HepG2 (cell line): Measurements from ENCODE around the gene TGDS.

ENCODE experiments used
- BRD4 ChIP-seq: sonication (generic); formaldehyde crosslinking; IDR thresholded peaks from 2 replicates; pipeline ENCODE4 v1.4.0; 2020; ENCODE audit warnings: missing genetic modification reagents
- MTA1 ChIP-seq: sonication (generic); formaldehyde crosslinking; IDR thresholded peaks from 2 replicates; pipeline ENCODE4 v1.4.0; 2020; ENCODE audit warnings: missing genetic modification reagents, mild to moderate bottlenecking, borderline replicate concordance
- TCF7 ChIP-seq: sonication (generic); IDR thresholded peaks from 2 replicates; pipeline ENCODE4 v1.6.1; 2016; ENCODE audit warnings: antibody characterized with exemption, low read depth
- TP53 ChIP-seq: sonication (generic); formaldehyde crosslinking; conservative IDR thresholded peaks from 2 replicates; pipeline ENCODE4 v1.4.0; 2020; ENCODE audit warnings: missing genetic modification reagents

DNA sequence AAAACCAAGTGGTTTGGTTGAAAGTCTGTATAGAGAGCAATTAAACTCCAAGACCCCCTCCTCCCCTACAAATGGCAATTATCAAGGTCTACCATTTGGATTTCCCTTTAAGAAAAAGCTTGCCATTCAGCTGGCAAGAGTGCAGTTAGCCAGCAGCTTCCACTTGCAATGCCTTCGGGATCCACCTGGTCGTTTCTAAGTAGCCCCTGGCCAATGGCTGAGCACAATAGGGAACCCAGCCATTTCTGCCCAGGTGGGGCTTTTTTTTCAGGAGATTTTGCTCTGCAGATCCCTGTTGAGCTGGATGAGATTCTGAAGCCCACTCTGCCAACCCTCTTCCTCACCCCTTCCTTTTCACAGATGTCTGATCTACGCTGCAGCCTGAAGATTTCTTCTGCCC, 26.3 kb downstream of the TGDS start:
- TF ChIP-seq TCF7 = no peak
- TF ChIP-seq BRD4 (CRISPR knock-in tag) = no peak
- TF ChIP-seq TP53 (CRISPR knock-in tag) = no peak
- TF ChIP-seq MTA1 (CRISPR knock-in tag) = no peak
